ENCODE data around the gene KCNIP3.

Gene KCNIP3

DNA sequence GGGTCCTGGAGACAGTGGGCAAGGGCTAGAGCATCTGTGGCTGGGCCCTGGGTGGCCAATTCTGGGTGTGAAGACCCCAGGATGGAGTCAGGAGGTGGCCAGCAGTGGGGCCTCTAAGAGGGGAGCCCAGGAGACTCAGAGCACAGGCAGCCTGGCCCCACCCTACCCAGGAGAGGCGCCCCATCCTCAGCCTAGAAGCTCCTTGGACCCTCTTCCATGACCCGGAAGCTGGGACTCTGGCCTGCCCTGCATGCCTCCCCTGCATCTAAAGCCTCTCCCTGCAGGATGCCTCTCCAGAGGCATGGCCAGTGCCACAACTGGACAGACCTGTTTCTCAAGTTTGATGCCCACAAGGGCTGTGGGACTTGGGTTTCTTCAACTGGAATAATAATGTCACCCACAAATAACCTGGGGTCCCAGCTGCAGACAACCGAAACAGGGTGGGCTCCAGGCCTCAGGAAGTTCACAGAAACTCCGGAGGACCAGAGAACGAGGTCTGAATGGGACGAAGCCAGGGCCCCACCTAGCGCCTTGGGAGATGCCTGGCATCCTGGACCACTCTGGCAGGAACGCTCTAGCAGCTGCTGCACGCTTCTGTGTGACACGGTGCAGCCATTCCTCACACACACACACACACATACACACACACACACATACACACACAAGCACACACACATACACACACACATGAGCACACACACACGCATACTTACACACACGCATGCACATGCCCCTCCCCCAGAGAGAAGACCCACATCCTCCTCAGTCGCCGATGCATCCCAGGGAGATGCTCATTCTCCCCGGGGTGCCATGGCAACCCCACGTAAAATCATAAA, 16.4 kb downstream of the KCNIP3 start:
- no peak for DNase-seq (ENCODE audit: low read depth)
- TF ChIP-seq, protein P1, sequence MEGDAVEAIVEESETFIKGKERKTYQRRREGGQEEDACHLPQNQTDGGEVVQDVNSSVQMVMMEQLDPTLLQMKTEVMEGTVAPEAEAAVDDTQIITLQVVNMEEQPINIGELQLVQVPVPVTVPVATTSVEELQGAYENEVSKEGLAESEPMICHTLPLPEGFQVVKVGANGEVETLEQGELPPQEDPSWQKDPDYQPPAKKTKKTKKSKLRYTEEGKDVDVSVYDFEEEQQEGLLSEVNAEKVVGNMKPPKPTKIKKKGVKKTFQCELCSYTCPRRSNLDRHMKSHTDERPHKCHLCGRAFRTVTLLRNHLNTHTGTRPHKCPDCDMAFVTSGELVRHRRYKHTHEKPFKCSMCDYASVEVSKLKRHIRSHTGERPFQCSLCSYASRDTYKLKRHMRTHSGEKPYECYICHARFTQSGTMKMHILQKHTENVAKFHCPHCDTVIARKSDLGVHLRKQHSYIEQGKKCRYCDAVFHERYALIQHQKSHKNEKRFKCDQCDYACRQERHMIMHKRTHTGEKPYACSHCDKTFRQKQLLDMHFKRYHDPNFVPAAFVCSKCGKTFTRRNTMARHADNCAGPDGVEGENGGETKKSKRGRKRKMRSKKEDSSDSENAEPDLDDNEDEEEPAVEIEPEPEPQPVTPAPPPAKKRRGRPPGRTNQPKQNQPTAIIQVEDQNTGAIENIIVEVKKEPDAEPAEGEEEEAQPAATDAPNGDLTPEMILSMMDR (conservative IDR thresholded peaks at IDR 0.05; ENCODE audit: low read depth, low read length): no peak
- H3K4me3 ChIP-seq (ENCODE audit: low read depth, low read length): no peak overlapping the region

DNA sequence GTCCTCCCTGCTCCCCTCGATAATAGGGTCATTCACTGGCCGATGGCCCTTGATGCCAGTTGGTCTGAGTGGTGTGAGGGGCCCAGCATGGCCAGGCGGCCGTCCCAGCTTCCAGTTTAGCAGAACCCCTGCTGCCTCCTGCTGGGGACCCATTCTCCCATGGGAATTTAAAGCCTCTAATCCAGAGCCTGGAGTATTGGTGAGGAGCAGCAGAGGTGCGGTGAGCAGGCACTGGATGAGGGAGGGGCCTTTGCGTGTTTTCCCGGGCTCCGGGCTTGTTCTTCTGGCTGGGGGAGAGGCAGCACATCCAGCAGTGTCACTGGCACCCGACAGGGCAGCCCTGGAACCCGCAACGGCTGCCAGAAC, 17.4 kb downstream of the KCNIP3 start:
- DNase-seq (ENCODE audit: low read depth): no peak
- no peak overlapping the region for H3K4me3 ChIP-seq (ENCODE audit: low read depth, low read length)
- TF ChIP-seq, protein P1 (conservative IDR thresholded peaks at IDR 0.05; ENCODE audit: low read depth, low read length): no peak

DNA sequence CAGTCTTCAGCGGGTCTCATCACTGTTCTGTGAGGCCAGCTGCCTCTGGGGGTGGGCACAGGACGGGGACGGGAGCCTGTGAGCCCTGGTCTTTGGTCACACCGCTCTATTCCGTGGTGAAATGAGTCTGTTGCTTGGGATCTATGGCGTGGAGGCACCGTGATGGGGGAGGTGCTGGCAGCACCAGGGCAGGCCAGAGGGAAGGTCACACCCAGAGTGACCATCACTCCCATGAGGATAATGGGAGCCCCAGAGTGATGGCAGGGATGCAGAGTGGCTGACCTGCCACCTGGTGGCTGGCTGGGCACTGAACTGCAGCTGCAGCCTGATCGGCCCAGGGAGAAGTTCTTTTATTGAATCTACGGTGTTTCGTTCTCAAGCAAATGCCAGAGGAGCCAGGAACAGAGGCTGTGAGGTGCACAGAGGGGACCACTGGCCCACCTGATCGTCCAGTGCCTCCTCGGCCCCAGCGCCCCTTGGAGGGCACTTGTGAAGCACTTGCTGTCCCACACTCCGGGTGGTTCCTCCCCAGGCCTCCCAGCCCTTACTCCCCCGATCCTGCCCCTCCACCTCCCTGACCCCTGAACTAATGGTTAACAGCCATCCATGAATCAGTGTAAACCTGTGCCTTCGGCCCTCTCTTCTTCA, 17.9 kb downstream of the KCNIP3 start:
- DNase-seq (ENCODE audit: low read depth): peak; percentile 36
- no peak overlapping the region for H3K4me3 ChIP-seq (ENCODE audit: low read depth, low read length)
- TF ChIP-seq, protein P1 (conservative IDR thresholded peaks at IDR 0.05; ENCODE audit: low read depth, low read length): peak; percentile 66

DNA sequence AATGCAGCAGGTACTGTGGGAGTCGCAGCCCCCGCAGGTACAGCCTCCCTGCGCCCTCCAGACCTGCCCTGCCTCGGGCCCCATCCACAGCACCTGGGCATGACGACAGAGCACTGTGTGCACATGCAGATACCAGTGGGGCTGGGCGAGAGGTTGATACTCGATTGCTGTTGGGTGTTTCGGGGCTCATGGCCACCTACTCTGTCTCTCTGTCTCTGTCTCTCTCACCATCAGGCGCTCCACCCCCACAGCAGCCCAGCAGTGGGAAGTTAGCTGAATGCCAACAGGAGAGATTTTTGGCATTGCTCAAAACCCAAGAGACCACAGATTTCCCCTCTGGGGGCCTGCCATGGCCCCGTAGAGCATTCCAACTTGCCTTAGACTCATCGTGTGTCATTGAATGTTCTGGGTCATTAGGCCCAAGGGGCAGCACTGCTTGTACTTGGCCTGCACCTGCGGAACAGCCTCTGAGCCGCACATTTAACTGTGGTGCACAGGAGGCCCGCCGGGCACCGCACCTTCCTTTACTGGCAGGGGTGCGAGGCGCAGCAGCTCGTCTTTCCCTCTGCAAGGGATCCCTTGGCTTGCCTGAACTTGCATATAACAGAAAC, 18.8 kb downstream of the KCNIP3 start:
- no peak overlapping the region for H3K4me3 ChIP-seq (ENCODE audit: low read depth, low read length)
- DNase-seq (ENCODE audit: low read depth): peak; percentile 10
- TF ChIP-seq, protein P1 (conservative IDR thresholded peaks at IDR 0.05; ENCODE audit: low read depth, low read length): no peak

DNA sequence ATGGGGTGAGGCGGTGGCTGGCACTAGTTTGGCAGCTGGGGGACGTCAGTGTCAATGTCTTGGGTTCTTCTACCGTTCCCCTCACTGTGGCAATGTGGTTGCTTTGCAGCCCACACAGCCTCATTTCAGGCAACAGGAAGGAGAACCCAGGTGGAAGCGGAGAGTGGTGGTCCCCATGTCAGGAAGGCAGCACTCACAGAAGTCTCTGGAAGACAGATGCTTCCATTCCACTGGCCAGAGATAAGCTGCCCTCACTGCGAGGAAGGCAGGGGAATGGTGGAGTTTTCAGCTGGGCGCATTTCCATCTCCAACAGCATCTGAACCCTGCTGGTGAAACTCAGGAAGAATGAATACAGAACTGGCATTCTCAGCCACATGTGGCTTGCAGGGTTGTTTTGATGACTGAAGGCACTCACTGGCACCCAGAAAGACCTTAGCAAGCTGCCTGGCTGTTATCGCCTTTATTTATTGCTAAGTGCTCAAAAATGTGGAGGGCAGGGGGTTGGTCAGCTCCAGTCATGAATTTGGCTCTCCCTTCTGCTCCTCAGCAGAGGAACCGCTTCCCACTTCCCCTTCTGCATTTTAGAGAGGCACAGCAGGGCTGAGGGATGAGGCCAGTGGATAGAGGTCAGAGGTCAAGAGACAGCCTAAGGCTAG, 19.4 kb downstream of the KCNIP3 start:
- peak; percentile 20 for DNase-seq (ENCODE audit: low read depth)
- no peak overlapping the region for H3K4me3 ChIP-seq (ENCODE audit: low read depth, low read length)
- TF ChIP-seq, protein P1 (conservative IDR thresholded peaks at IDR 0.05; ENCODE audit: low read depth, low read length): no peak

DNA sequence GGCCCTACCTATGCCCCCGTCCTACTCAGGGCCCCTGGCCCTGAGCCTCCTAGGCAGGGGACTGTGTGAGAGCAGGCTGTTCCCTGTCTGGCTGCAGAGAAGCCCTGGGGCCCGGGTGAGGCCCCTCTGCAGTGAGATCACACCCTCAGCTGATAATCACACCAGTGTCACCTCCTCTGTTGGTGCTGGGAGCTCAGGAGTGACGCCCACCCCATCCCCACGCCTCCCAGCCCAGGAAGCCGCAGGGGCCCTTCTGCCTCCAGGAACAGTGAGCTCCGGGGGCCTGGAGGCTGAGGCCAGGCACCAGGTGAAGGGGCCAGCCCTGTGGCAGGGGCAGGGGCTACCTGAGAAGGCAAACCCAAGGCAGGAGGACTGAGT, 20.0 kb downstream of the KCNIP3 start:
- TF ChIP-seq, protein P1 (conservative IDR thresholded peaks at IDR 0.05; ENCODE audit: low read depth, low read length): no peak
- no peak overlapping the region for H3K4me3 ChIP-seq (ENCODE audit: low read depth, low read length)
- DNase-seq (ENCODE audit: low read depth): no peak

Measured in choroid plexus epithelial cell (primary cell).